Measurements from ENCODE around the gene IFT81. TPM values are rescaled to one million over a fixed set of nuclear protein-coding genes. Genes with fewer than 3 reads are reported as not detected.

Gene IFT81
- total and polyA plus RNA-seq, 2 of the 13 experiments (the other 11 are each of a cell fraction or from before 2014, with no cell fraction given) = 4.2 to 13.0 TPM

GRCh38 chr12:110247340-110248095 lies 123.4 kb downstream of the IFT81 start (continued):
- no peak for TF ChIP-seq CEBPZ (IDR thresholded peaks at IDR 0.05; ENCODE audit: low read length)
- TF ChIP-seq SRY (CRISPR knock-in tag; IDR thresholded peaks at IDR 0.05) = 0 out of 2 replicates have a peak, but pooled peaks have one; percentile 38
- no peak for TF ChIP-seq FOXO4 (CRISPR knock-in tag; conservative IDR thresholded peaks at IDR 0.05)
- TF ChIP-seq POGK (CRISPR knock-in tag; conservative IDR thresholded peaks at IDR 0.05) = 0 out of 2 replicates have a peak, but pooled peaks have one; percentile 37
- TF ChIP-seq MTF1 (CRISPR knock-in tag; IDR thresholded peaks at IDR 0.05) = no peak
- TF ChIP-seq ISL2 (CRISPR knock-in tag; IDR thresholded peaks at IDR 0.05) = peak; percentile 56; the same call in 1 of the 2 replicates
- 0 out of 2 replicates have a peak, but pooled peaks have one; percentile 21 for TF ChIP-seq FOXK1 (CRISPR knock-in tag; IDR thresholded peaks at IDR 0.05; ENCODE audit: borderline replicate concordance, low read depth)
- no peak for TF ChIP-seq KLF12 (CRISPR knock-in tag; IDR thresholded peaks at IDR 0.05; ENCODE audit: borderline replicate concordance)
- TF ChIP-seq ELK4 (CRISPR knock-in tag; IDR thresholded peaks at IDR 0.05; ENCODE audit: borderline replicate concordance) = no peak
- no peak for TF ChIP-seq TMF1 (CRISPR knock-in tag; IDR thresholded peaks at IDR 0.05; ENCODE audit: low read depth)
- TF ChIP-seq ARID4A (CRISPR knock-in tag; IDR thresholded peaks at IDR 0.05; ENCODE audit: borderline replicate concordance) = peak; percentile 85
- no peak for TF ChIP-seq ZNF569 (CRISPR knock-in tag; IDR thresholded peaks at IDR 0.05; ENCODE audit: borderline replicate concordance)
- TF ChIP-seq ZNF331 (CRISPR knock-in tag; IDR thresholded peaks at IDR 0.05) = no peak
- TF ChIP-seq ZNF253 (CRISPR knock-in tag; IDR thresholded peaks at IDR 0.05; ENCODE audit: borderline replicate concordance) = no peak
- TF ChIP-seq SMAD9 (CRISPR knock-in tag; IDR thresholded peaks at IDR 0.05) = 0 out of 2 replicates have a peak, but pooled peaks have one; percentile 66
- no peak for TF ChIP-seq SNRNP70 (IDR thresholded peaks at IDR 0.05; ENCODE audit: low read depth, low read length)

All from HepG2 (cell line).